BJ (cell line): ENCODE results near the gene DAPP1. TPM values are rescaled to one million over a fixed set of nuclear protein-coding genes. Genes with fewer than 3 reads are reported as not detected.

Source experiments
- CTCF ChIA-PET: fragments of 350-600 bp; formaldehyde crosslinking; extraction: SDS; loops from one replicate; lab custom pipeline; 2021; ENCODE audit warnings: antibody characterized with exemption, inconsistent platforms; lab: Yijun Ruan, JAX
- POLR2A ChIA-PET: fragments of 300-600 bp; sonication (Branson Sonifier 250); formaldehyde crosslinking; extraction: SDS; loops from one replicate; lab custom pipeline; 2021; ENCODE audit warnings: antibody characterized with exemption; lab: Charles Lee
- DNase-seq: peaks from one replicate; pipeline ENCODE4 v3.0.0-alpha.2; 2011; ENCODE audit warnings: low read depth
- H3K27me3 ChIP-seq: 2 replicates; pipeline ENCODE4 v1.6.0; 2011; ENCODE audit warnings: low read length; ENCODE audit not compliant: control insufficient read depth, insufficient read depth
- H3K36me3 ChIP-seq: 2 replicates; pipeline ENCODE4 v1.5.1; 2011; ENCODE audit warnings: low read length; ENCODE audit not compliant: control insufficient read depth, insufficient read depth
- H3K4me3 ChIP-seq: 2 replicates; pipeline ENCODE4 v1.5.1; 2011; ENCODE audit warnings: low read depth, mild to moderate bottlenecking, control low read depth, low read length
- CTCF ChIP-seq: IDR thresholded peaks from 2 replicates; pipeline ENCODE4 v1.5.1; 2011; ENCODE audit warnings: low read depth, mild to moderate bottlenecking, control low read depth, inconsistent platforms, low read length, moderate library complexity; ENCODE audit not compliant: insufficient read depth
- polyA plus RNA-seq: library from polyadenylated mRNA; depleted of rRNA; stranded (reverse); fragments of >200 nt; gene quantifications from 2 replicates; pipeline ENCODE4 v1.2.3, GENCODE V29; 2011; rRNA removed

Gene DAPP1
- polyA plus RNA-seq, 1 experiment, result not detected

- TF ChIP-seq CTCF, result no peak
- ChIA-PET CTCF (no interaction called here), POLR2A (no interaction called here)
- Histone ChIP-seq H3K4me3 (no peak overlapping the region), H3K36me3 (peaks cover 2% of the 10 kb centered on the region; the same call in 1 of the 2 replicates), H3K27me3 (no peaks in the 10 kb centered on the region)
- DNase-seq, result no peak
These were observed 98.8 kb downstream of the DAPP1 start for GRCh38 chr4:99915449-99915848.

- CTCF ChIA-PET, result no interaction called here
- Histone ChIP-seq H3K36me3 (peaks cover 2% of the 10 kb centered on the region; the same call in 1 of the 2 replicates), H3K4me3 (no peak overlapping the region), H3K27me3 (no peaks in the 10 kb centered on the region)
- no peak for TF ChIP-seq CTCF
- POLR2A ChIA-PET, result no interaction called here
- DNase-seq, result no peak
These were observed 100.9 kb downstream of the DAPP1 start for GRCh38 chr4:99917575-99917974.

- Histone ChIP-seq H3K36me3 (peaks cover 2% of the 10 kb centered on the region; the same call in 1 of the 2 replicates), H3K4me3 (no peak overlapping the region), H3K27me3 (no peaks in the 10 kb centered on the region)
- no peak for DNase-seq
- TF ChIP-seq CTCF, result no peak
- CTCF ChIA-PET, result no interaction called here
- POLR2A ChIA-PET, result no interaction called here
These were observed 102.0 kb downstream of the DAPP1 start for GRCh38 chr4:99918656-99919055.

Other genes with a start within 250 kb of the DAPP1 start
- gene MTTP, start 242.0 kb upstream of the DAPP1 start, polyA plus RNA-seq, result not detected in 2 replicates
- not detected in 2 replicates for gene C4orf54, start 159.0 kb upstream of the DAPP1 start, polyA plus RNA-seq
- 17.6 and 46.0 TPM in 2 replicates for gene LAMTOR3, start 77.6 kb downstream of the DAPP1 start, polyA plus RNA-seq
- 15.9 and 30.1 TPM in 2 replicates for gene DNAJB14, start 129.8 kb downstream of the DAPP1 start, polyA plus RNA-seq
- 335 and 405 TPM in 2 replicates for gene H2AZ1, start 133.4 kb downstream of the DAPP1 start, polyA plus RNA-seq